ENCODE data around the gene KMT2B. TPM values are rescaled to one million over a fixed set of nuclear protein-coding genes. Genes with fewer than 3 reads are reported as not detected.
A peak's percentile ranks its signal among the peaks of the same experiment; 100 is the strongest.

KMT2B gene
- total RNA-seq, 1 donor = 6.5 TPM

DNA sequence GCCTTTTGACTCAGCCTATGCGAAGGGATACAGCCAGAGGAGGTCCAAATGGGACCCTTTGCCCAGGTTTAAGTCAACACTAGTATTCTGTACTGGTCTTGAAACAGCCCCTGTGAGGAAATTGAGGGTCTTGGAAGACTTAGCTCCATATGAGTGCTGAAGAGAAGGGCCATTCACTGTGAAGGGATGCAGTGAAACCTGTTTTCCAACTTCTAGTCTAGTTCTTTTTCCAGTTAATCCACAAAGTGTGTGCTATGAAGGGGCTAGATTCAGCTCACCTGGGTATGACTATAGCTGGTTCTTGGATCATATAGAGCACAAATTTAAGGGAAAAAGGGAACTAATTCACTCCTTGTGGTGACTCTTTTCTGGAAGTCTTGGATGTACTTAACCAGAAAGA lies 9.4 kb upstream of the KMT2B start:
- Histone ChIP-seq H3K27ac (ENCODE audit: low read depth, low read length) (no peak overlapping the region), H3K79me2 (ENCODE audit: insufficient read depth, low read length) (no peaks in the 10 kb centered on the region), H3K4me2 (ENCODE audit: insufficient read depth, low read length) (no peak overlapping the region), H3K27me3 (ENCODE audit: insufficient read depth, low read length) (no peaks in the 10 kb centered on the region), H2AFZ (ENCODE audit: low read length) (no peak overlapping the region), H3K9me3 (ENCODE audit: low read depth, low read length) (no peaks in the 10 kb centered on the region), H3K4me3 (ENCODE audit: insufficient read depth, low read length) (no peak overlapping the region), H3K36me3 (ENCODE audit: insufficient read depth, low read length) (no peaks in the 10 kb centered on the region), H3K4me1 (ENCODE audit: insufficient read depth, low read length) (no peaks in the 10 kb centered on the region), H4K20me1 (ENCODE audit: insufficient read depth, low read length) (no peaks in the 10 kb centered on the region)
- no peak for DNase-seq (ENCODE audit: insufficient read length, low spot score, missing footprints)
- TF ChIP-seq, protein P1, sequence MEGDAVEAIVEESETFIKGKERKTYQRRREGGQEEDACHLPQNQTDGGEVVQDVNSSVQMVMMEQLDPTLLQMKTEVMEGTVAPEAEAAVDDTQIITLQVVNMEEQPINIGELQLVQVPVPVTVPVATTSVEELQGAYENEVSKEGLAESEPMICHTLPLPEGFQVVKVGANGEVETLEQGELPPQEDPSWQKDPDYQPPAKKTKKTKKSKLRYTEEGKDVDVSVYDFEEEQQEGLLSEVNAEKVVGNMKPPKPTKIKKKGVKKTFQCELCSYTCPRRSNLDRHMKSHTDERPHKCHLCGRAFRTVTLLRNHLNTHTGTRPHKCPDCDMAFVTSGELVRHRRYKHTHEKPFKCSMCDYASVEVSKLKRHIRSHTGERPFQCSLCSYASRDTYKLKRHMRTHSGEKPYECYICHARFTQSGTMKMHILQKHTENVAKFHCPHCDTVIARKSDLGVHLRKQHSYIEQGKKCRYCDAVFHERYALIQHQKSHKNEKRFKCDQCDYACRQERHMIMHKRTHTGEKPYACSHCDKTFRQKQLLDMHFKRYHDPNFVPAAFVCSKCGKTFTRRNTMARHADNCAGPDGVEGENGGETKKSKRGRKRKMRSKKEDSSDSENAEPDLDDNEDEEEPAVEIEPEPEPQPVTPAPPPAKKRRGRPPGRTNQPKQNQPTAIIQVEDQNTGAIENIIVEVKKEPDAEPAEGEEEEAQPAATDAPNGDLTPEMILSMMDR (IDR thresholded peaks at IDR 0.05; ENCODE audit: extremely low read depth, low read depth, low read length) = no peak

DNA sequence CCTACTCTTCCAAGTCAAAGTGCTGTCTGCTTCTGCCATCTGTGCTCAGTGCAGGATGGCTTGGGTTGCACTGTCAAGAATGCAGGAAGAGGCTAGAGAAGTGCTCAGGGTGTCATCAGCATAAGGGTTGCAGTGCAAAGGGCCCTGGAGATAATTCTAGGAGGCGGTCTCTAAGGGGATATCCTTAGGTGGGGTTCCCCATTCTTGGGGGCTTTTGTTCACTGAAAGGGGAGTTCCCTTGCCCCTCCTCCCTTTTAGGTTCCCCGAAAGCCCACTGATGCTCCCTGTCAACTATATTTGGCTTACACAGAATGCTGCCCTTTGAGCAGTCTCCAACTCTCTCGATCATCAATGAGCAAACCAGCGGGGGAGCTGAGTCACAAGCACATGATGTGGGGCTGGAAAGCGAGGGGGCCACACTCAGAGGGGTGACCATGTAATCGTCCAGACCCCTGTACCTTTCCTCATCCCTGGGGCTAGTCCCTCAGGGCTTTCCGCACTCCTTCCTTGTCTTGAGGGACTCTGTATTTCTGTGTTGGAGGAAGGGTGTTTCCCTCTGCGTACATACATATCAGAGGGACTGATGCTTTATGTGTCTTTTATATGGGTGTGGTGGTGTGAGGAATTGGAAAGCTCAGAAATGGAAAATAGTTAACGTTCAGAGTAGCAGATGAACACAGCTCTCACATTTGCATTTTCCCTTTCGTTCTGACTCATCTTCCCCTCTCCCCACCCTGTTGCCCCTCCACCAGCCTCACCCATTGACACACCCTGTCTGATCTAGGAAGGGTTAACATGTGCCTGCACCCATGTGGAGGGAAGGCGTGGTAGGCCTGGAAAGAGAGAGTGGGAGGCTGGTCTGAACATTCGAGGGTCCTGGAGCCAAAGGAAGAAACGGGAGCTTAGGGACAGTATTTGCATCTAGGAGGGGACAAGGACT lies 6.7 kb upstream of the KMT2B start:
- Histone ChIP-seq H3K79me2 (ENCODE audit: insufficient read depth, low read length) (peaks cover 4% of the 10 kb centered on the region), H3K9me3 (ENCODE audit: low read depth, low read length) (no peaks in the 10 kb centered on the region), H3K4me1 (ENCODE audit: insufficient read depth, low read length) (peaks cover 5% of the 10 kb centered on the region), H4K20me1 (ENCODE audit: insufficient read depth, low read length) (no peaks in the 10 kb centered on the region), H3K36me3 (ENCODE audit: insufficient read depth, low read length) (no peaks in the 10 kb centered on the region), H3K4me2 (ENCODE audit: insufficient read depth, low read length) (no peak overlapping the region), H3K27me3 (ENCODE audit: insufficient read depth, low read length) (no peaks in the 10 kb centered on the region), H3K27ac (ENCODE audit: low read depth, low read length) (no peak overlapping the region), H3K4me3 (ENCODE audit: insufficient read depth, low read length) (no peak overlapping the region), H2AFZ (ENCODE audit: low read length) (no peak overlapping the region)
- peak; percentile 75 for DNase-seq (ENCODE audit: insufficient read length, low spot score, missing footprints)
- TF ChIP-seq, protein P1 (IDR thresholded peaks at IDR 0.05; ENCODE audit: extremely low read depth, low read depth, low read length) = no peak

DNA sequence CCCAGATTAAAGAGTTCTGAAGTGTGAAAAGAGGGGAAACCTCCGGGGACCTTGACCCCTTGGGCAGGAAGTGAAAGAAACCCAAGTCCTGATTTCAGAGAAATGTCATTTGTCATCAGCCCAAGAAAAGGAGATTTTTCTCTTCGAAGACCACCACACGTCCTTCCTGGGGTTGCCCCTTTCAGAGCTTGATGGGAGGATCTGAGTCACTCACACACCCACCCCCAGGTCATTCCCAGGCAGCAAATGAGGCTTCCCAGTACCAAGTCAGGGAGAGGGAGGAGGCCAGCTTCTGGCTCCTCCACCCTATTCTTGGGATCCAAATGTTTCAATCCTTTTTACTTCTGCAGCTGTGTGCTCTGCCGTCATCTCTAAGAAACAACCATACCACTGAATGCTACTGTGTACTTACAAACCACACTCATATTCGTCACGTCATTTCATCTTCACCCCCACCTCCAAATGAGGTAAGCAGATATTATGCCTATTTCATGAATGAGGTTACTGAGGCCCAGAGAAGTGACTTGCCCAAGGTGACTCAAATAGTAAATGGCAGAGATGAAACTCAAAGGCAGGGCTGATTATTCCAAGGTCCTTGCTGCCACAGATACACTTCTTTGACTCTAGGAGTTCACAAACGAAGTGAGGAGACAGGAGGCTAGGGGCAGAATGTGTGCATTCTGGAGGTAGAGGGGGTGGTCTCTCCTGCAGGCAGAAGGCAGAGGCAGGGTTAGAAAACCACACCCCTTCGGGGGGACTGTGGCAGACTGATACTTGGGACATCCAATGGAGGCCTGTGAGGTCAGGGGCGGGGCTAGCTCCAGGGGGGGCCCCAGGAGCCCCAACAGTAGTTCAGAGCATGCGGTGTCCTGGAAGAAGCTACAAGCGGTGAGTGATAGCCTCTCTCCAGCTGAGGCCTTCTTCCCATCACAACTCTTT lies 5.0 kb upstream of the KMT2B start:
- peaks cover 10% of the 10 kb centered on the region for H3K4me1 ChIP-seq (ENCODE audit: insufficient read depth, low read length)
- TF ChIP-seq, protein P1 (IDR thresholded peaks at IDR 0.05; ENCODE audit: extremely low read depth, low read depth, low read length) = no peak
- no peak overlapping the region for H3K27ac ChIP-seq (ENCODE audit: low read depth, low read length)
- DNase-seq (ENCODE audit: insufficient read length, low spot score, missing footprints) = peak; percentile 35
- H3K4me2 ChIP-seq (ENCODE audit: insufficient read depth, low read length) = no peak overlapping the region
- H3K79me2 ChIP-seq (ENCODE audit: insufficient read depth, low read length) = peaks cover 4% of the 10 kb centered on the region
- no peaks in the 10 kb centered on the region for H4K20me1 ChIP-seq (ENCODE audit: insufficient read depth, low read length)
- no peaks in the 10 kb centered on the region for H3K27me3 ChIP-seq (ENCODE audit: insufficient read depth, low read length)
- H2AFZ ChIP-seq (ENCODE audit: low read length) = no peak overlapping the region
- no peak overlapping the region for H3K4me3 ChIP-seq (ENCODE audit: insufficient read depth, low read length)
- no peaks in the 10 kb centered on the region for H3K36me3 ChIP-seq (ENCODE audit: insufficient read depth, low read length)
- no peaks in the 10 kb centered on the region for H3K9me3 ChIP-seq (ENCODE audit: low read depth, low read length)
